Measurements from ENCODE around the gene ZMIZ2.
A peak's percentile ranks its signal among the peaks of the same experiment; 100 is the strongest.
"Not testable (repeated sequence)": the region's sequence is repeated elsewhere in the genome, so short reads cannot be mapped to it uniquely, and the experiment has no call there.

Gene ZMIZ2

DNA sequence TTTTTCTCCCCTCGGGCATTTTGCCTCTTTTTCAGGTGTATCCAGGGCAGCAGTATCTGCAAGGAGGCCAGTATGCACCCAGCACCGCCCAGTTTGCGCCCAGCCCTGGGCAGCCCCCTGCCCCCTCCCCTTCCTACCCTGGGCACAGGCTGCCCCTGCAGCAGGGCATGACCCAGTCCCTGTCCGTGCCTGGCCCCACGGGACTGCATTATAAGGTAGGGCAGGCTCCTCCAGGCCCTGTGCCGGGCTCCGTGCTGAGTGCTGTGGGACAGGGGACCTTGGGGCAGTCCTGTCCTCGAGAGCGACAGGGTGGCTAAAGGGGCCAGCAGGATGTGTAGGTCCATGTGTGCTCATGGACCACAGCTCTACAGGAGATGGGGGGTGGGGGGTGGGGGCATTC is 10.6 kb downstream of the ZMIZ2 start:
- DNase-seq: no peak

DNA sequence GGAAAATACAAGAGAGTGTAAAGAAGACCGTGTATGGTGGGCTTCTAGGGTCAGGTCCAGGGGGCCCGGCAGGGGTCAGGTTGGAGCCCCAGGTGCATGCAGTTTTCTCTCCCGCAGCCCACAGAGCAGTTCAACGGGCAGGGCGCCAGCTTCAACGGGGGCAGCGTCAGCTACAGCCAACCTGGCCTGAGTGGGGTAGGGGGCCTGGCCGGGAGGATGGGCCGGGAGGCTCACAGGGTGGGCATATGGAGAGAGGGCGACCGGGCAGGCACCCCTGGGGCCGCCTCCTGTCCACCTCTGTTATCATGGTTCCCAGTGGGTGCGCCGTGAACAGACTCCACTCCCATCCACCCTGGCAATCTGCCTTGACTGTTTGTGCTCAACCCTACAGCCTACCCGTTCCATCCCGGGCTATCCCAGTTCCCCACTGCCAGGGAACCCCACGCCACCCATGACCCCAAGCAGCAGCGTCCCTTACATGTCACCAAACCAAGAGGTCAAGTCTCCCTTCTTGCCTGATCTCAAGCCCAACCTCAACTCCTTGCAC is 11.5 kb downstream of the ZMIZ2 start:
- DNase-seq: no peak

DNA sequence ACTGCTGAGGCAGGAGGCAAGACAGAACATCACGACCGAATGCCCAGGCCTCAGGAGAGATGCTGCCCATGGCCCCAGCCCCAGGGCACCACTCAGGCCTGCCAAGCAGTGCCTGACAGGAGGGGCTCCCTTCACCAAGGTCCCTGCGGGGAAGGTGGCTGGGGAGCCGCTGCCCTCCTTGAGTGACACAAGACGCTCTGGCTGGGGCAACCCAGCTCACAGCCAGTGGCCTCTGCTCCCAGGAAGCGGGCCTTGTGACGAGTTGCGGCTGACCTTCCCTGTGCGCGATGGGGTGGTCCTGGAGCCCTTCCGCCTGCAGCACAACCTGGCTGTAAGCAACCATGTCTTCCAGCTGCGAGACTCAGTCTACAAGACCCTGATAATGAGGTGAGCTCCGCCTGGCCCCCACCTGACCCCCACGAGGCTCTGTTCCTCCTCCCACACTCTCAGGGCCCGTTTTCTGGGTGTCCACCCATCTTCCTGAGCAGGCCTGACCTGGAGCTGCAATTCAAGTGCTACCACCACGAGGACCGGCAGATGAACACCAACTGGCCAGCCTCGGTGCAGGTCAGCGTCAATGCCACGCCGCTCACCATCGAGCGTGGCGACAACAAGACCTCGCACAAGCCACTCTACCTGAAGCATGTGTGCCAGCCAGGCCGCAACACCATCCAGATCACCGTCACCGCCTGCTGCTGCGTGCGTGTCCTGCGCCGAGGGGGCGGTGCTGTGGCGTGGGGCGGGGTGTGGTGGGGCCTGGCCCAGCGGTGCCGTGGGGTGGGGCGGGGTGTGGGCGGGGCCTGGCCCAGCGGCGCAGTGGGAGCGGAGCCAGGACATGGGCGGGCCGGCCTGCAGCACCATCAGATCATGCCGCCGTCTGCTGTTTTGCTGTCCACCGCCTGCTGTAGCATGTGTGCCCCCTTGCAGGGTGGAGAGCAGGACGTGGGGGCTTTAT is 12.8 kb downstream of the ZMIZ2 start:
- no peak for DNase-seq

DNA sequence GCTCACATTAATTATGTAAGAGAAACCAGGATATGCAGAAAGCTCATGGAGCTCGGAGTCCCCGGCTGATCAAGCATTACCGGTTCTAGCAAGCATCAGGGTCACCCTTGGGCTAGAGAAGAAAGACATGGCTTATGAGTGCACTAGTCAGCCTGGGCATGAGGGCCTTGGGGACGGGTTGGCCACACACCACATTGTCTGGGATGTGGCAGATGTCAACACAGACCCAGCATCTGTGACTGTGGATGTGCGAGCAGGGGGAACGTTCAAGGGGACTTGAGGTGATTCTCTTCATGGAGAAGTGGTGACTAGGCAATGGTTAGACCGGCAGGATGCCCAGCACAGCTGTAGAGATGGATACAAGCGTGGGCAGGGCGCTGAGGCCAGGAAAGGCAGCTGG is 13.7 kb downstream of the ZMIZ2 start:
- DNase-seq: no peak

DNA sequence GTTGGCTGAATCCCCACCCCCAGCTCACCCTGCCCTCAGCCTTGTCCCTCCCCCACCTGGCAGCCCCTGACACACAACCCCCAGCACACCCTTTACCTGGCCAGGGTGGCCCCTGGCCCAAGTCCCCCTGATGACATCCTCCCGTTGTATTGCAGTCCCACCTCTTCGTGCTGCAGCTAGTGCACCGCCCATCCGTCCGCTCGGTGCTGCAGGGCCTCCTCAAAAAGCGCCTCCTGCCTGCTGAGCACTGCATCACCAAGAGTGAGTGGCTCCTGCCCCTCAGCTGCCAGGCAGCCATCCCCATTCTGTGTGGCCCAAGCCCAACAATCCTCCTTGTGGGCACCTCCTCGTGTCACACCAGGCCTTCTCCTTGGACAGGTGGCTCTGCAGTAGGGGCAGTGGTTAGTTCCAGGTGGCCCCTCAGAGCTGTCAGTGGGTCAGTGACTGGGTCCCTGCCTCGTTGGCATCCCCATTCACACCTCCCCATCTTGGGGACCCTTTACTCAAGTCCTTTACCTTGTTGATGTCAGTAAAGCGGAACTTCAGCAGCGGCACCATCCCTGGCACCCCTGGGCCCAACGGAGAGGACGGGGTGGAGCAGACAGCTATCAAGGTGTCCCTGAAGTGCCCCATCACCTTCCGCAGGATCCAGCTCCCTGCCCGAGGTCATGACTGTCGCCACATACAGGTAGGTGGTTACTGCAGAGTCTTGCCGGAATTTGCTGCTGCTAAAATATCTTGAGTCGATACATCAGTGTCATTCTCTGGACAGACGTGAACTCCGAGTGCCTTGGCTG is 14.3 kb downstream of the ZMIZ2 start:
- DNase-seq: no peak

DNA sequence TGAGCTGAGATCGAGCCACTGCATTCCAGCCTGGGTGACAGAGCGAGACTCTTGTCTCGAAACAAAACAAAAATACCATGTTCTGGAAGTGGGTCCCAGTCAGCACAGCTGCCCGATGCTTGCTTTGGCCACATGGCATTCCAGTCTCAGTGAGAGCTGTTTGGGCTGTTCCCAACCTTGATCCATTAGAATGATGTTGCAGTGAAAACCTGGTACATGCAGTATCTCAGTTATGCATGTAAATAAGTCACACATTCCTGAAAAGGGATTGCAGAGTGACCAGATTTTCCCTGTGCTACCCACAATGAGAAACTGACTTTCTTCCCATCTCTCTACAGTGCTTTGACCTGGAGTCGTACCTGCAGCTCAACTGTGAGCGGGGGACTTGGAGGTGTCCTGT is 15.4 kb downstream of the ZMIZ2 start:
- no peak for DNase-seq

DNA sequence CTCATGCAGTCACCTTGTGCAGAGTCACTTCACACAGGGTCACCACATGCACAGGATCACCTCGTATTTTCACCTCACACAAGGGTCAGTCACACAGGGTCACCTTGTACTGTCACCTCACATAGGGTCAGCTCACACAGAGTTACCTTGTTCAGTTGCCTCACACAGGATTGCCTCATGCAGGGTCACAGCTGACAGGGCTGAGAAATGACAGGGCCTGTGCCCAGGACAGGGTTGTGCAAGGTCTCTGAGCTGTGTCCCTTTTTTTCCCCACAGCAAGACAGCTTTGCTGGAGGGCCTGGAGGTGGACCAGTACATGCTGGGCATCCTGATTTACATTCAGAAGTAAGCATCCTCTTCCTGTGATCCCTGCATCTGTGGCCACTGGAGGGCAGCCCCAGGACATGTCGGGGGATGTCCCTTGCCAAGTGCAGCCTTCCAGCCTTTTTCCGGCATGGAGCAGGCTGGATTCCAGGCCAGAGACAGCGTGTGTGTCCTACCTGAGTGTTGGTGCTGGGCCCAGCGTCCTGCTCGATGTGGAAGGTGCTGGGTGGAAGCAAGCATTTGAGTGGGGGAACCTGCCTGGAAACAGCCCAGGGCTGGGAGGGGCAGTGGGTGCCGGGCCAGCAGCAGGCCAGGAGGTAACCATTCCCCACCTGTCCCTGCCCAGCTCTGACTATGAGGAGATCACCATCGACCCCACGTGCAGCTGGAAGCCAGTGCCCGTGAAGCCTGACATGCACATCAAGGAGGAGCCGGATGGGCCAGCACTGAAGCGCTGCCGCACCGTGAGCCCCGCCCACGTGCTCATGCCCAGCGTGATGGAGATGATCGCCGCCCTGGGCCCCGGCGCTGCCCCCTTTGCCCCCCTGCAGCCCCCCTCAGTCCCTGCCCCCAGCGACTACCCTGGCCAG is 16.3 kb downstream of the ZMIZ2 start:
- no peak for DNase-seq

DNA sequence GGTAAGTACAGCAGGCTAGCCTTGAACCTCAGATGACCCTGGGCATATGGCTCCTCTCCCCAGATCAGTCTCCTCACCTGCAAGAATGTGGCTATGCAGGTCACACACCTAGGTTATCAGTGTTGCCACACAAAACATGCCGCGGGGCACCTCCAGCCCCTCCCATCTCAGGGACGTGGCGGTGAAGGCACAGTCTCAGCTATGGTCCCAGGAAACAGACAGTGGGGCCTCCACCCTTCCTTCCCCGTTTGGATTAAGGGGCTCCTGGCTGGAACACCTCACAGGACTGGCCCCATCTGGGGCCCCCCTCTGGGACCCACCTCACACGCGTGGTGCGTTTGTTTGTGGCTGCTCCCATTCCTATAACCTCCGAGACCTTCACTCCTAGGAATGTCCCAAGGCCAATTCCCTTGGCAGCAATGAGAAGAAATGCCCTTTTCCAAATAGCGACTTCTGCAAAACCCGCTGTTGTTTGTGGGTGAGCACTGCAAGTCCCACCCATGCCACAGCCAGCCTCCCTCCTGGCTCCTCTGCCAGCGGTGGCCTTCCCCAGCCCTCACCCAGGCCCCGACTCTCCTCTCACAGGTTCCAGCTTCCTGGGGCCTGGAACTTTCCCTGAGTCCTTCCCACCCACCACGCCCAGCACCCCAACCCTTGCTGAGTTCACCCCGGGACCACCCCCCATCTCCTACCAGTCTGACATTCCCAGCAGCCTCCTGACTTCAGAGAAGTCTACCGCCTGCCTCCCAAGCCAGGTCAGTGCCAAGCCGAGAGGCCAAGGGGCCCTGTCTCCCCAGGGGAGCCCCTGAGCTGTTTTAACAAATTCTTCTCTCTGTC is 17.1 kb downstream of the ZMIZ2 start:
- no peak for DNase-seq

DNA sequence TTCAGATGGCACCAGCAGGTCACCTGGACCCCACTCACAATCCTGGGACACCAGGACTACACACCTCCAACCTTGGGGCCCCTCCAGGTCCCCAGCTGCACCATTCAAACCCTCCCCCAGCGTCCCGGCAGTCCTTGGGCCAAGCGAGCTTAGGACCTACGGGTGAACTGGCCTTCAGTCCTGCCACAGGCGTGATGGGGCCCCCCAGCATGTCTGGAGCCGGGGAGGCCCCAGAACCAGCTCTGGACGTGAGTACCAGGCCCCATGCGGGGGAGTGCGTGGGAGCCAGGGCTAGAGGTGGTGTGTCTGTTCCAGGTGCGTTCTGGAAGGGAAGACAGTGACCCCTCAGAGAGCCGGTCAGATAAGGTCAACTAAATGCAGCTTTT is 17.8 kb downstream of the ZMIZ2 start:
- no peak for DNase-seq

DNA sequence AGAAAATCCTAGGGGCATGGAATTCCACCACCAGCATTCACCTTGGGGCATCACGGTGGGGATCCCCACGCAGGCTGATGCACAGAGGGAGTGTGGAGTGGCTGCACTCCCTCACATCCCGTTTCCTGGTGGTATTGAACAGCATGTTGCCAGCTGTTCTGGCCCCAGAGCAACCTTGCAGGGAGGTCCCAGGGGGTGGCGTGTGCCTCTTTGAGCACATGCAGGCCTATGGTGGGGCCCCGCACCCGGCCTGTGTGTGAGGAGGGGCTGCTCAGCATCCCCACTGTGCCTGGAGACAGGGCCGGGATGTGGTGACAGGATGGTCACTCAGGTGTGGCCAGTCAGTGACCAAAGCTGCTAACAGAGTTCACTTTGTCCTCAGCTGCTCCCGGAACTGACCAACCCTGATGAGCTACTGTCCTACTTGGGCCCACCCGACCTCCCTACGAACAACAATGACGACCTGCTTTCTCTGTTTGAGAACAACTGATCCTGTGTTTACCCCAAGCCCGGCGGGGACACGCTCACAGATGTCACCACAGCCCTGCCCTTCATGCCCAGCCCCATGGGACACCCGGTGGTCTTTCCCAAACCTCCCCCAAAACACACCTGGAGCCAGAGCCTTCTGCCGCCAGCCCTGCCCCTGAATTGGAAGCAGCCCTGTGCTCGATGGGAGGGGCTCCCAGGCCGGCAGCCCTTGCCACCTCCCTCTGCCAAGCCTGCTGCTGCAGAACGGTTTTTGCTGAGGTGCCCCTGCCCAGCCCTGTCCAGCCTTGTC is 18.7 kb downstream of the ZMIZ2 start:
- no peak for DNase-seq

DNA sequence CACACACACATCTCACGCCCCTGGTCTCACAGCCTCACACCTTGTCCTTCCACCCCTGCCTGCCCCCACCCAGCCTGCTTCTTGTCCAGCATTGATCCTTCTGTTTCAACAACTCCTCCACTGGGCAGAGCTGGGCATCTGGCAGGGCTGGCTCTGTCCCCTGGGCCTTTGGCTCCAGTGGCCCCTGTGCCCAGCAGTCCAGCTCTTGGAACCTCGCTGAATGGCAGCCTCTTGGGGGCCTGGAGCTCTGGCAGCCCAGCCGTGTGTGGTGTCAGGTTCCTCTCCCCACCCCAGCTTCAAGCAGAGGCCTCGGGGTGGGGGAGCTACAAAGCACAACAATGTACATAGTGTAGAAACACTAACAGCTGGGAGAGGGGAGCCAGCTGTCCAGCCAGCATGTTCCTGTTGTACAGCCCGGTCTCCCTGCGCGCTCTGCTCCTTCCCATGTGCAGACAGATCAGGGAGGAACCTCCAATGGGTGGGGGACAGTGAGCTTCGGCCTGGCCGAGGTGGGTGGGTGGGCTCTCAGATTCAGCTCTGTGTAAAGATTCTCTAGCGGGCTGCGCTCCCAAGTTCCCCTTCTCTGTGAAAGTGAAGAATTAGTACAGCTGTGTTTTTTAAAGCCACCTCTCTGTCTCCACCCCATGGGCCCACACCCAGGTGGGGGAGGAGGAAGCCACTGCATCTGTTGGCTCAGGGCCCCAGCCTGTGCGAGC is 19.4 kb downstream of the ZMIZ2 start:
- DNase-seq: peak; percentile 61

DNA sequence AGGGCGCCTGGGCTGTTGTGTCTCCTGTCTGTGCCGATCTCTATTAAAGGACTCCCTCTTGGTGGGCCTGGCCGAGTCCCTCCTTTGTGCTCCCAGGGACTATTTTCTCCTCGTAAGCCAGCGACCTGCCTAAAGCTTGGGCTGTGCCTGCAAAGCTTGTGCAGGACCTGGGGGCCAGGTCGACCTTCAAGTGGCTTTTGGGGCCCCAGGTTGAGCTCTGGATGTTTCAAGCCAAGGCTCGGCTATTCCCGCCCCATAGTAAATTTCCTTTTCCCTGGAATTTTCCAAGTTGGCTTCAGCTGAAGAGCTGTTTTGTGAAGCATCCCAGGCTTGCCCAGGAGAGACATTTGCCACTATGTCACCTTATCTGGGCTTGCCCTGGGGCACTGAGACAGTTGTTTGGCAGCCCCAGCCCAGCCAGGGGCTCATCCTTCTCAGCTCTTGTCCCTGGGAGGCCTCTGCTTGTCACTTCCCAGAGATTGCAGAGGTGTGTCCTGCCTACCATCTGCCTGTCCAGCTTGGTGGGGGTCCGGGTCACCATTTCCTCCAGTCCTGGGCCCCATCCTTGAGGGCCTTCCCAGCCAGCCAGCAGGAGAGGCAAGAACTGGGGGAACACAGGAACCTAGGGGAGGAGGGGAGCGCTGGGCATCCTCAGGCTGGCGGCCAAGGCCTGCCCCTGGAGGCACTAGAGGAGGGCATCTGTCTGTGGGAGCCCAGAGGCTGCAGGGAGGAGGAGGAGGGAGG is 20.2 kb downstream of the ZMIZ2 start:
- DNase-seq: no peak

DNA sequence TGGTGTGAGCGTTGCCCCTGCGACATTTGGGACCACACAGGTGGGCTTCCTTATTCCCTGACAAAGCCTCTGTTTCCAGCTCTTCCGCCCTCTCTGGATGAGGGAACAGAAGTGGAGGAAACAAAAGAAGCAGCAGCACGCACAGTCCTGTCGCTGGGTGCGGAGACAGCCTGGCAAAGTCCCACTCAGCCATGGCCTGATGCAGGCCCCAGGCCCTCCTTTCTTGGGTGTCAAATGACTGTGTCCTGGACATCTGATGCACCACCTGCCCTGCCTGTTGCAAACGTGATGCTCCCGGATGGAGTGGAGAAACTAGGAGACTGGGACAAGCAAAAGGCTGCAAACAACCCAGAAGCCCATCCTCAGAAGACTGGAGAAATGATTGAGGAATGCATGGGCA is 20.7 kb downstream of the ZMIZ2 start:
- DNase-seq: no peak

DNA sequence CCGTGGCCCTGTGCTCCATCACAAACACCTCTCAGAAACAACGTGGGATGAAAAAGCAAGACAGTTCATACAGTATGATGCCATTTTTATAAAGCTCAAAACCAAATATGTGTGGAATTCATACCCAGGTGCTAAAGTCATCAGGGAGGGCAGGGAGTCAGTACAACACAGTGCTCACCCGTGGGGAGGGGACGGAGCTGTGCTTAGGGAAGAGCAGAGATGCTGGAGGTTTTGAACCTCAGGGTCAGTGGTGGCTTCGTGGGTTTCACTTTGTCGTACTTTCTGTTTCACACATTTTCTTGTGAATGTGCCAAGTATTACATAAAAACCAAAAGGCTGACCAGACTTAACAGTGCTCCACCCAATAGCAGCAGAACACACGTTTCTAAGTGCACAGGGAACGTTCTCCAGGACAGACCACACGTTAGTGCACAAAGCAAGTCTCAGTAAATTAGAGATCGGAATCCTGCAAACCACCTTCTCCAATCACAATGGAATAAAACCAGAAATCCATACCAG is 21.2 kb downstream of the ZMIZ2 start:
- peak; percentile 24 for DNase-seq

DNA sequence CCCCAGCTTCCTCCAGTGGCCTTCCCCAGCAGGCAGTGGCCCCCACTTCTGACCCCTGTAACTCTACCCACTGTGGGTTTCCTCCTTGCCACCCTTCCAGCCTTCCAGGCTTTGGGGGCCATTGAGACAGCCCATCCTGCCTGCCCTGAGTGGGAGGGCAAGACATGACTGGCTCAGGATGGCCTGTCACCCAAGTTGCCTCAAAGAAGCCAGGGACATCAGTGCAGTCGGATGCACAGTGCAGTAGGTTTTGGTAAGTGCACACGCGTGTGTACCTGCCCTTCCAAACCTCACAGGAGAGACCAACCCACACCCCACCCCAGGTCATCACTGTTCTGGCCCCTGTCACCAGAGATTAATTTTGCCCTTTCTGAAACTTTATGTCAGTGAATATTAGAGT is 22.7 kb downstream of the ZMIZ2 start:
- no peak for DNase-seq

DNA sequence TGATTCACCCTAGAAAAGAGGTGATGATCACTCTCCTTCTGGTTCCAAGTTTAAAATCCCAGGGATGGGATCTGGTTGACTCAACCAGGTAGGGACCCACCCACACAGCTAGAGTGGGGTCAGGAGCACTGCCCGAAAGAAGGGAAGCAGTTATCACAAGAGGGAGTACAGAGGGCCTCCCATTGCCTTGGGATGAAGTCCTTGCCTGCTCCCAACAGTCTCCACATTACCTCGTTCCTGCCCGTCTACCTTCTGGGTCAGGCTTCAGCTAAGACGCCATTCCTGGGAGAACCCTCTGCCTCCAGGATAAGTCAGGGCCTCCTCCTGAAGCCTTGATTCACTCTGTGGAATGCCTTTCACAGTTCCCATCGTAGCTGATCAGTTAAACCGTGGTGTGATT is 23.8 kb downstream of the ZMIZ2 start:
- no peak for DNase-seq

DNA sequence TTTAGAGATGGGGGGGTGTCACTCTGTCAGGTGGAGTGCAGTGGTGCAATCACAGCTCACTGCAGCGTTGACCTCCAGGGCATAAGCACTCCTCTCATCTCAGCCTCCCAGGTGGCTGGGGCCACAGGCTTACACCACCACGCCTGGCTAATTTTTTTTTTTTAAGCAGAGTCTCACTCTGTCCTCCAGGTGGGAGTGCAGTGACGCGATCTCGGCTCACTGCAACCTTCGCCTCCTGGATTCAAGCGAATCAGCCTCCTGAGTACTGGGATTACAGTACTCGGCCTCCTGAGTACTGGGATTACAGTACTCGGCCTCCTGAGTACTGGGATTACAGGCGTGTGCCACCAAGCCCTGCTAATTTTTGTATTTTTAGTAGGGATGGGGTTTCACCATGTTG is 24.2 kb downstream of the ZMIZ2 start:
- DNase-seq: no peak

DNA sequence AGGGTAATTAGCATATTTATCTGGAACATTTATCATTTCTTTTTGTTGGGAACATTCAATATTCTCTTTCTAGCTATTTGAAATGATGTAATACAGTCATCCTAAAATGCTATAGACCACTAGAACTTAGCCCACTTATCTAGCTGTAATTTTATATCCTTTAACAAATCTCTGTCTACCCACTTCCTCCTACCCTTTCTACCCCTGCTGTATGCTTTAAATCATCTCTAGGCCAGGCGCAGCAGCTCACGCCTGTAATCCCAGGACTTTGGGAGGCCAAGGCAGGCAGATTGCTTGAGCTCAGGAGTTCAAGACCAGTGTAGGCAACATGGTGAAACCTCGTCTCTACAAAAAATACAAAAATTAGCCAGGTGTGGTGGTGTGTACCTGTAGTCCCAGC is 25.8 kb downstream of the ZMIZ2 start:
- not testable (repeated sequence) for DNase-seq

DNA sequence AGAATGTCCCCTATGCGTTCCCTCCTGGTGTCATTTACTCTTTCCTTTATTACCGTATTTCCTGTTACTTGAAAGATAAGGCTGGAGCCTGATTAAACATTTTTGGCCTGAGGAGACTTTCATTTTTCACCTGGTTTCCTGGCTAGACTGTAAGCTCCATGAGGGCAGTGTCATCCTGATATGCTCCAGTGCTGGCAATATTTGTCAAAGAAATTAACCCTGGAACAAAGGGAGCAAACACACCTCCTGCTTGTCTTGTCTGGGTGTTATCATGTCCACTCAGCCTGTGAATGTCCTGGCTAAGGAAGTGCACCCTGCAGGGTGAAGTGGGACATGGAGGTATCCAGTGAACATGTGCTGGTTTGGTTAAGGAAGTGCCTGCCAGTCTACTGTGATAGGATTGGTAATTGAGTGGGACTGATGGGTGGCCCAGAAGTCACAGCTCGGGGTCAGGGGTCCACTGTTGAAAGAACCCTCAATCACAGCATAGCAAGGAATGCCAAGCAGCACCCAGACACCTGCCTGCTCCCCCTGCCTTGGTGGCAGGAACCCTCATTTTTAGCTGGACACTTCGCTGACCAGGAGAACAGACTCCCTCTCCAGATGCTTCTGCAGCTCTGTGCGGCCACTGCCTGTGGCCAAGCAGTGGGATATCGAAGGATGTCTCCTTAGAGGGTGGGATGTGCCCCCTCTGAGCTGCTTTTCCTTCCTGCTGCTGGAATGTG is 26.9 kb downstream of the ZMIZ2 start:
- DNase-seq: no peak
